ENCODE results near the gene GTF3C6. TPM values are rescaled to one million over a fixed set of nuclear protein-coding genes. Genes with fewer than 3 reads are reported as not detected.
A peak's percentile ranks its signal among the peaks of the same experiment; 100 is the strongest.
"Not testable (repeated sequence)": the region's sequence is repeated elsewhere in the genome, so short reads cannot be mapped to it uniquely, and the experiment has no call there.

GTF3C6 gene
- total RNA-seq, 1 donor from 2014 or later = 94.2 TPM

GRCh38 chr6:110965629-110966229 is 7.2 kb downstream of the GTF3C6 start:
- no peak for TF ChIP-seq CTCF (IDR thresholded peaks at IDR 0.05; ENCODE audit: unreplicated experiment)
- Mint-ChIP-seq H3K27me3 (no peaks in the 10 kb centered on the region), H3K9me3 (ENCODE audit: low read depth) (no peaks in the 10 kb centered on the region), H3K27ac (no peak overlapping the region), H3K36me3 (ENCODE audit: insufficient read depth) (peaks cover 37% of the 10 kb centered on the region), H3K4me3 (ENCODE audit: low read depth) (no peak overlapping the region), H3K4me1 (ENCODE audit: low read depth) (peaks cover 1% of the 10 kb centered on the region)
- DNase-seq (ENCODE audit: low spot score, unreplicated experiment) = no peak

GRCh38 chr6:110968661-110969060 is 10.2 kb downstream of the GTF3C6 start:
- H3K4me3 Mint-ChIP-seq (ENCODE audit: low read depth); H3K4me1 Mint-ChIP-seq (ENCODE audit: low read depth); H3K9me3 Mint-ChIP-seq (ENCODE audit: low read depth); DNase-seq (ENCODE audit: low spot score, unreplicated experiment); H3K27ac Mint-ChIP-seq; H3K27me3 Mint-ChIP-seq: not testable (repeated sequence)
- H3K36me3 Mint-ChIP-seq (ENCODE audit: insufficient read depth) = peaks cover 27% of the 10 kb centered on the region

GRCh38 chr6:110971468-110971867 is 13.0 kb downstream of the GTF3C6 start:
- H3K4me1 Mint-ChIP-seq (ENCODE audit: low read depth) = peaks cover 3% of the 10 kb centered on the region
- H3K27me3 Mint-ChIP-seq = no peaks in the 10 kb centered on the region
- H3K27ac Mint-ChIP-seq = no peak overlapping the region
- no peaks in the 10 kb centered on the region for H3K9me3 Mint-ChIP-seq (ENCODE audit: low read depth)
- H3K4me3 Mint-ChIP-seq (ENCODE audit: low read depth) = no peak overlapping the region
- no peak for TF ChIP-seq CTCF (IDR thresholded peaks at IDR 0.05; ENCODE audit: unreplicated experiment)
- H3K36me3 Mint-ChIP-seq (ENCODE audit: insufficient read depth) = peaks cover 16% of the 10 kb centered on the region
- DNase-seq (ENCODE audit: low spot score, unreplicated experiment) = no peak

- H3K36me3 Mint-ChIP-seq (ENCODE audit: insufficient read depth) = peaks cover 21% of the 10 kb centered on the region
- H3K27me3 Mint-ChIP-seq = no peaks in the 10 kb centered on the region
- H3K4me3 Mint-ChIP-seq (ENCODE audit: low read depth) = no peak overlapping the region
- H3K9me3 Mint-ChIP-seq (ENCODE audit: low read depth) = peaks cover 16% of the 10 kb centered on the region
- no peak overlapping the region for H3K27ac Mint-ChIP-seq
- H3K4me1 Mint-ChIP-seq (ENCODE audit: low read depth) = peaks cover 4% of the 10 kb centered on the region
- TF ChIP-seq CTCF (IDR thresholded peaks at IDR 0.05; ENCODE audit: unreplicated experiment) = no peak
- DNase-seq (ENCODE audit: low spot score, unreplicated experiment) = no peak
Observed at GRCh38 chr6:110976575-110976974, 18.1 kb downstream of the GTF3C6 start.

- Mint-ChIP-seq H3K9me3 (ENCODE audit: low read depth) (peaks cover 16% of the 10 kb centered on the region), H3K4me1 (ENCODE audit: low read depth) (peaks cover 15% of the 10 kb centered on the region), H3K27ac (peak overlapping the region; percentile 33), H3K27me3 (no peaks in the 10 kb centered on the region), H3K36me3 (ENCODE audit: insufficient read depth) (peaks cover 22% of the 10 kb centered on the region), H3K4me3 (ENCODE audit: low read depth) (peak overlapping the region; percentile 14)
- no peak for TF ChIP-seq CTCF (IDR thresholded peaks at IDR 0.05; ENCODE audit: unreplicated experiment)
- DNase-seq (ENCODE audit: low spot score, unreplicated experiment) = no peak
Observed at GRCh38 chr6:110979565-110980101, 21.1 kb downstream of the GTF3C6 start.

GRCh38 chr6:110980227-110980626 is 21.7 kb downstream of the GTF3C6 start:
- peaks cover 16% of the 10 kb centered on the region for H3K9me3 Mint-ChIP-seq (ENCODE audit: low read depth)
- TF ChIP-seq CTCF (IDR thresholded peaks at IDR 0.05; ENCODE audit: unreplicated experiment) = no peak
- peaks cover 15% of the 10 kb centered on the region for H3K4me1 Mint-ChIP-seq (ENCODE audit: low read depth)
- no peaks in the 10 kb centered on the region for H3K27me3 Mint-ChIP-seq
- peaks cover 22% of the 10 kb centered on the region for H3K36me3 Mint-ChIP-seq (ENCODE audit: insufficient read depth)
- peak overlapping the region; percentile 59 for H3K27ac Mint-ChIP-seq
- DNase-seq (ENCODE audit: low spot score, unreplicated experiment) = no peak
- peak overlapping the region; percentile 98 for H3K4me3 Mint-ChIP-seq (ENCODE audit: low read depth)

Measured in progenitor cell of endocrine pancreas (in vitro differentiated cells).